ENCODE measurements around the gene CAMTA1. TPM values are rescaled to one million over a fixed set of nuclear protein-coding genes. Genes with fewer than 3 reads are reported as not detected.

Gene CAMTA1
- total and polyA plus RNA-seq, 4 donors, result 18.0 to 93.5 (median 35.8) TPM

DNA sequence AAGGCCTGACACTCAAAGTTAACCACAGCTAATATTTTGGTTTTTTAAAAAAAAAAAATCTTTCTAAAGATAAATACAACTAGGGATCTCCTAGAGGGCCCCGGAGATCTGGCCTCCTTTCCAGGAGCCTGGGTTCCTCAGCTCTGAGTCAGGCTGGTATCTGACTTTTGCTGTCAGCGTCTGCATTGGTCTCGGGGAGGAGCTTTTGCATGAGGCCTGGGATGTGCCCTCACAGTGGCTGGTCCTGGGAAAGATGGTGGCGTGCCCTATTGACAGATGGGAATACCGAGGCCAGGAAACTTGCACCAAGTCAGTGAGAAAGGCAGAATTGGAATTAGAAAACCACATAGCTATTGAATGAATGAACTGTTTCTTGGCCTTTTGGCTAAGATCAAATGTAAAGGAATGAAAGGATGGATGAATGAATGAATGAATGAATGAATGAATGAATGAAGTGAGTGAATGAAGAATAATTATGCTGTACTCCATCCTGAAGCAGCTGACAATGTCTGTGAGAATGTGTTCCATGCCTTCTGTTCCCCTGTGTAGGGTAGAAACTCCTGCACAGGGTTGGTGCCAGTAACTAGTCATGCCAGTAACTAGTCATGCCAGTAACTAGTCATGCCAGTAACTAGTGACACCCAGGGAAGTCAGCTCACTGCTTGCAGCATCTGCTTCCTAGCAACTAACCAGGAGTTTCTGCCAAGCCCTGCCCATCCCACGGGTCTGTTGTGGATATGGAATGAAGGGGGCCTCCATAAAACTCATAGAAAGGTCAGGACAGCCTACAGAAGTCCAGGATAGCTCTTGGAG is 743.3 kb downstream of the CAMTA1 start:
- Histone ChIP-seq H3K36me3 (ENCODE audit: control insufficient read depth in 4 of 4, insufficient read depth in 3 of 4, low read depth in 1 of 4, low read length in 3 of 4) (no peaks in the 10 kb centered on the region), H3K4me3 (ENCODE audit: low read depth in 1 of 3, low read length in 3 of 3) (no peak overlapping the region), H3K9ac (ENCODE audit: low read depth in 1 of 2, low read length in 2 of 2) (no peak overlapping the region), H3K9me3 (ENCODE audit: control insufficient read depth in 4 of 4, low read length in 3 of 4) (no peaks in the 10 kb centered on the region), H3K27me3 (ENCODE audit: control insufficient read depth in 4 of 4, insufficient read depth in 4 of 4, low read length in 3 of 4) (no peaks in the 10 kb centered on the region), H3K27ac (ENCODE audit: low read depth in 1 of 2, low read length in 2 of 2) (no peak overlapping the region), H3K4me1 (ENCODE audit: control insufficient read depth in 4 of 4, insufficient read depth in 4 of 4, low read length in 3 of 4) (no peaks in the 10 kb centered on the region)
- 89% methylated on average over 6 of the region's 6 CpGs for WGBS
- no peak for TF ChIP-seq SP1 (IDR thresholded peaks at IDR 0.05)
- no peak for TF ChIP-seq HNF4G (IDR thresholded peaks at IDR 0.05)
- TF ChIP-seq NR2F2 (IDR thresholded peaks at IDR 0.05), result no peak
- TF ChIP-seq FOXA2 (IDR thresholded peaks at IDR 0.05), result no peak
- no peak for TF ChIP-seq GABPA (IDR thresholded peaks at IDR 0.05 in 1 of 2, conservative IDR thresholded peaks at IDR 0.05 in 1 of 2)
- TF ChIP-seq RXRA (IDR thresholded peaks at IDR 0.05), result no peak
- TF ChIP-seq FOXA1 (IDR thresholded peaks at IDR 0.05), result no peak
- no peak for TF ChIP-seq HNF4A (conservative IDR thresholded peaks at IDR 0.05)
- TF ChIP-seq, protein P1, sequence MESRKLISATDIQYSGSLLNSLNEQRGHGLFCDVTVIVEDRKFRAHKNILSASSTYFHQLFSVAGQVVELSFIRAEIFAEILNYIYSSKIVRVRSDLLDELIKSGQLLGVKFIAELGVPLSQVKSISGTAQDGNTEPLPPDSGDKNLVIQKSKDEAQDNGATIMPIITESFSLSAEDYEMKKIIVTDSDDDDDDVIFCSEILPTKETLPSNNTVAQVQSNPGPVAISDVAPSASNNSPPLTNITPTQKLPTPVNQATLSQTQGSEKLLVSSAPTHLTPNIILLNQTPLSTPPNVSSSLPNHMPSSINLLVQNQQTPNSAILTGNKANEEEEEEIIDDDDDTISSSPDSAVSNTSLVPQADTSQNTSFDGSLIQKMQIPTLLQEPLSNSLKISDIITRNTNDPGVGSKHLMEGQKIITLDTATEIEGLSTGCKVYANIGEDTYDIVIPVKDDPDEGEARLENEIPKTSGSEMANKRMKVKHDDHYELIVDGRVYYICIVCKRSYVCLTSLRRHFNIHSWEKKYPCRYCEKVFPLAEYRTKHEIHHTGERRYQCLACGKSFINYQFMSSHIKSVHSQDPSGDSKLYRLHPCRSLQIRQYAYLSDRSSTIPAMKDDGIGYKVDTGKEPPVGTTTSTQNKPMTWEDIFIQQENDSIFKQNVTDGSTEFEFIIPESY (IDR thresholded peaks at IDR 0.05), result no peak
- TF ChIP-seq, protein P2, sequence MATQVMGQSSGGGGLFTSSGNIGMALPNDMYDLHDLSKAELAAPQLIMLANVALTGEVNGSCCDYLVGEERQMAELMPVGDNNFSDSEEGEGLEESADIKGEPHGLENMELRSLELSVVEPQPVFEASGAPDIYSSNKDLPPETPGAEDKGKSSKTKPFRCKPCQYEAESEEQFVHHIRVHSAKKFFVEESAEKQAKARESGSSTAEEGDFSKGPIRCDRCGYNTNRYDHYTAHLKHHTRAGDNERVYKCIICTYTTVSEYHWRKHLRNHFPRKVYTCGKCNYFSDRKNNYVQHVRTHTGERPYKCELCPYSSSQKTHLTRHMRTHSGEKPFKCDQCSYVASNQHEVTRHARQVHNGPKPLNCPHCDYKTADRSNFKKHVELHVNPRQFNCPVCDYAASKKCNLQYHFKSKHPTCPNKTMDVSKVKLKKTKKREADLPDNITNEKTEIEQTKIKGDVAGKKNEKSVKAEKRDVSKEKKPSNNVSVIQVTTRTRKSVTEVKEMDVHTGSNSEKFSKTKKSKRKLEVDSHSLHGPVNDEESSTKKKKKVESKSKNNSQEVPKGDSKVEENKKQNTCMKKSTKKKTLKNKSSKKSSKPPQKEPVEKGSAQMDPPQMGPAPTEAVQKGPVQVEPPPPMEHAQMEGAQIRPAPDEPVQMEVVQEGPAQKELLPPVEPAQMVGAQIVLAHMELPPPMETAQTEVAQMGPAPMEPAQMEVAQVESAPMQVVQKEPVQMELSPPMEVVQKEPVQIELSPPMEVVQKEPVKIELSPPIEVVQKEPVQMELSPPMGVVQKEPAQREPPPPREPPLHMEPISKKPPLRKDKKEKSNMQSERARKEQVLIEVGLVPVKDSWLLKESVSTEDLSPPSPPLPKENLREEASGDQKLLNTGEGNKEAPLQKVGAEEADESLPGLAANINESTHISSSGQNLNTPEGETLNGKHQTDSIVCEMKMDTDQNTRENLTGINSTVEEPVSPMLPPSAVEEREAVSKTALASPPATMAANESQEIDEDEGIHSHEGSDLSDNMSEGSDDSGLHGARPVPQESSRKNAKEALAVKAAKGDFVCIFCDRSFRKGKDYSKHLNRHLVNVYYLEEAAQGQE (IDR thresholded peaks at IDR 0.05), result no peak
- no peak for TF ChIP-seq JUND (IDR thresholded peaks at IDR 0.05)
- no peak for TF ChIP-seq YY1 (IDR thresholded peaks at IDR 0.05)
- no peak for TF ChIP-seq RAD21 (IDR thresholded peaks at IDR 0.05)
- no peak for TF ChIP-seq EGR1 (IDR thresholded peaks at IDR 0.05; ENCODE audit: low read depth in 2 of 2)
- TF ChIP-seq MAX (IDR thresholded peaks at IDR 0.05), result no peak
- no peak for TF ChIP-seq TAF1 (conservative IDR thresholded peaks at IDR 0.05)
- TF ChIP-seq, protein P3, sequence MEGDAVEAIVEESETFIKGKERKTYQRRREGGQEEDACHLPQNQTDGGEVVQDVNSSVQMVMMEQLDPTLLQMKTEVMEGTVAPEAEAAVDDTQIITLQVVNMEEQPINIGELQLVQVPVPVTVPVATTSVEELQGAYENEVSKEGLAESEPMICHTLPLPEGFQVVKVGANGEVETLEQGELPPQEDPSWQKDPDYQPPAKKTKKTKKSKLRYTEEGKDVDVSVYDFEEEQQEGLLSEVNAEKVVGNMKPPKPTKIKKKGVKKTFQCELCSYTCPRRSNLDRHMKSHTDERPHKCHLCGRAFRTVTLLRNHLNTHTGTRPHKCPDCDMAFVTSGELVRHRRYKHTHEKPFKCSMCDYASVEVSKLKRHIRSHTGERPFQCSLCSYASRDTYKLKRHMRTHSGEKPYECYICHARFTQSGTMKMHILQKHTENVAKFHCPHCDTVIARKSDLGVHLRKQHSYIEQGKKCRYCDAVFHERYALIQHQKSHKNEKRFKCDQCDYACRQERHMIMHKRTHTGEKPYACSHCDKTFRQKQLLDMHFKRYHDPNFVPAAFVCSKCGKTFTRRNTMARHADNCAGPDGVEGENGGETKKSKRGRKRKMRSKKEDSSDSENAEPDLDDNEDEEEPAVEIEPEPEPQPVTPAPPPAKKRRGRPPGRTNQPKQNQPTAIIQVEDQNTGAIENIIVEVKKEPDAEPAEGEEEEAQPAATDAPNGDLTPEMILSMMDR (IDR thresholded peaks at IDR 0.05; ENCODE audit: low read depth, low read length, missing input control), result no peak
- TF ChIP-seq, protein P4, sequence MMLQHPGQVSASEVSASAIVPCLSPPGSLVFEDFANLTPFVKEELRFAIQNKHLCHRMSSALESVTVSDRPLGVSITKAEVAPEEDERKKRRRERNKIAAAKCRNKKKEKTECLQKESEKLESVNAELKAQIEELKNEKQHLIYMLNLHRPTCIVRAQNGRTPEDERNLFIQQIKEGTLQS (IDR thresholded peaks at IDR 0.05), result no peak
- no peak for DNase-seq (ENCODE audit: low spot score)

Measured in liver (tissue), 9 donors.